AG10803 (cell line): Measurements from ENCODE around the gene ZFYVE16.
A peak's percentile ranks its signal among the peaks of the same experiment; 100 is the strongest.
"Not testable (repeated sequence)": the region's sequence is repeated elsewhere in the genome, so short reads cannot be mapped to it uniquely, and the experiment has no call there.

Experiments used
- DNase-seq: peaks from one replicate; pipeline ENCODE4 v3.0.0; 2010; ENCODE audit warnings: low read depth
- H3K4me3 ChIP-seq: 2 replicates; pipeline ENCODE4 v1.5.1; 2011; ENCODE audit warnings: mild to moderate bottlenecking, low read length, control low read depth
- TF ChIP-seq, protein P1 (sequence below): conservative IDR thresholded peaks from 2 replicates; pipeline ENCODE4 v1.5.1; 2011; ENCODE audit warnings: mild to moderate bottlenecking, low read length, control low read depth, inconsistent platforms

ZFYVE16 gene

DNA sequence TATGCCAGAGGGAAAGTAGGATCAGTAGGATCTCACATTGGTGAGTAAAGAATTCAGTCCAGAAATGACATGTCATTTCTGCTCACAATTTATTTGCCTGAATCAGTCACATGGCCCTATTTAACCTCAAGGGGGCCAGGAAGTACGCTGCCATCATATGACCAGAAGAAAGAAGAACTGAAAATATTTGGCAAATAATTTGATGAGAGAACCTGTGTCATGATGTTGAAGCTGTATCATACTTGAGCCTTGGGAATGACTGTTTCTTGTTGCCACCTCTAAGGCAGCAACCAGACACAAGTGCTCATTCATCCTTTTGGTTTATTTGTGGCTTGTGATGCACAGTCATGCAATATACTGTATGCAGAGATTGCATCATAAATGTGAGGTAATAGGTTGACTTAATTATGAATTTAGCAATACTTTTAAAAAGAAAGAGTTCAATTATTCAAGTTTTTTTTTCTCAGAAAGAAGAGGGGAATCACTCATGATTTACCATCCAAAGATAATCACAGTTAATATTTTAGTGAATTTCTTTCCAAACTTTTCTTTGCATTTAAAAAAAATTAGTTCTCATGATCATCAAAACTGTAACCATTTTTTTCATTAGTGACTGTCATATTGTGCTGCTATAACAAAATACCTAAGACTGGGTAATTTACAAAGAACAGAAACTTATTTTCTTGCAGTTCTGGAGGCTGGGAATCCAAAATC is 8.2 kb upstream of the ZFYVE16 start:
- DNase-seq, result peak; percentile 79
- H3K4me3 ChIP-seq, result no peak overlapping the region
- TF ChIP-seq, protein P1, sequence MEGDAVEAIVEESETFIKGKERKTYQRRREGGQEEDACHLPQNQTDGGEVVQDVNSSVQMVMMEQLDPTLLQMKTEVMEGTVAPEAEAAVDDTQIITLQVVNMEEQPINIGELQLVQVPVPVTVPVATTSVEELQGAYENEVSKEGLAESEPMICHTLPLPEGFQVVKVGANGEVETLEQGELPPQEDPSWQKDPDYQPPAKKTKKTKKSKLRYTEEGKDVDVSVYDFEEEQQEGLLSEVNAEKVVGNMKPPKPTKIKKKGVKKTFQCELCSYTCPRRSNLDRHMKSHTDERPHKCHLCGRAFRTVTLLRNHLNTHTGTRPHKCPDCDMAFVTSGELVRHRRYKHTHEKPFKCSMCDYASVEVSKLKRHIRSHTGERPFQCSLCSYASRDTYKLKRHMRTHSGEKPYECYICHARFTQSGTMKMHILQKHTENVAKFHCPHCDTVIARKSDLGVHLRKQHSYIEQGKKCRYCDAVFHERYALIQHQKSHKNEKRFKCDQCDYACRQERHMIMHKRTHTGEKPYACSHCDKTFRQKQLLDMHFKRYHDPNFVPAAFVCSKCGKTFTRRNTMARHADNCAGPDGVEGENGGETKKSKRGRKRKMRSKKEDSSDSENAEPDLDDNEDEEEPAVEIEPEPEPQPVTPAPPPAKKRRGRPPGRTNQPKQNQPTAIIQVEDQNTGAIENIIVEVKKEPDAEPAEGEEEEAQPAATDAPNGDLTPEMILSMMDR, result no peak

DNA sequence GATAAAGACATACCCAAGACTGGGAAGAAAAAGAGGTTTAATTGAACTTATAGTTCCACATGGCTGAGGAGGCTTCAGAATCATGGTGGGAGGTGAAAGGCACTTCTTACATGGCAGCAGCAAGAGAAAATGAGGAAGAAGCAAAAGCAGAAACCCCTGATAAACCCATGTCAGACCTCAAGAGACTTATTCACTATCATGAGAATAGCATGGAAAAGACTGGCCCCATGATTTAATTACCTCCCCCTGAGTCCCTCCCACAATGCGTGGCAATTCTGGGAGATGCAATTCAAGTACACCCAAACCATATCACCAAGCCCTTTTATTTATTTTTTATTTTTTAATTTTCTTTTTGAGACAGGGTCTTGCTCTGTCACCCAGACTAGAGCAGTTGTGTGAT is 7.5 kb upstream of the ZFYVE16 start:
- DNase-seq, H3K4me3 ChIP-seq: not testable (repeated sequence)

DNA sequence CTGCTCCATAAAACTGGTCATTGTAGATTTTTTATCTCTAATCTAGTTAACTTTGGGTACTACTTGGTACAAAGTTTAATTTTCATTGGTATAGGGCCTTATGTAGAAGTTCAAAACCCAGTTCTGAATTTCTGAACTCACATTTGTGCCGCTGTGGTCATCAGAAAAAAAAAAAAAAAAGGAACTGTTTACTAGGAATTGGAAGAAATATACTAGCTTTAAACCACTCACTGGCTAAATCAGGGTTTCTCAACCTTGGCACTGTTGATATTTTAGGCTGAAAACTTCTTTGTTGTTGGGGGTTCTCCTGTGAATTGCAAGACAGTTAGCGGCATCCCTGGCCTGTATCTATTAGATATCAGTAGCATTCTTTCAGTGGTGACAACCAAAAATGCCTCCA is 4.1 kb upstream of the ZFYVE16 start:
- TF ChIP-seq, protein P1, result no peak
- no peak overlapping the region for H3K4me3 ChIP-seq
- DNase-seq, result no peak

DNA sequence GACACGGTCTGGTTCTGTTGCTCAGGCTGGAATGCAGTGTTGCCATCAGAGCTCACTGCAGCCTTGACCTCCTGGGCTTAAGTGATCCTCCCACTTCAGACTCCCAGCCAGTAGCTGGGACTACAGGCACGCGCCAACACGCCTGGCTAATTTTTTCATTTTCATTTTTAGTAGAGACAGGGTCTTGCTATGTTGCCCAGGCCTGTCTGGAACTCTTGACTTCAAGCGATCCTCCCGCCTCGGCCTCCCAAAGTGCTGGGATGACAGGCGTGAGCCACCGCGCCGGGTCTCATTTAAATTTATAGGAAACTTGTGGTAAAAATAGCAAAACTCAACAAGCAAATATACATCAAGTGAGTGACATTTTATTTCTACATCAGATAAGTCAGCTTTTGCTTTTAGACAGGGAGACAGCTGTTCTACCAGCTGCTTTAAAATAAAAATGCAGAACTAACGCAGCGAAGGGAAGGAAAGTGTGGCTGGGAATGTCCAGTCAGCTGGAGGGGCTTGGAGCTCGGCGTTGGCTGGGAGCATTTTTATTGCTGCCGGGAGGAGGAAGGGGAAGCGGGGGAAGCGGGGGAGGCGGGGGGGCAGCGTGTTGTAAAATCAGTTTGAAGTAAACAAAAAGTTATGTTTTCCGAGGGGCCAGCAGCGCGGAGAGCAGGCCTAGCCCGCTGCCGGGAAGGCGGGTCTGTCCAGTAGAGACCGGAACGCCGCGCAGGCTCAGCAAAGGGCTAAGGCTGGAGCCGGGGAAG is 707 bp upstream of the ZFYVE16 start:
- peak; percentile 67 for DNase-seq
- H3K4me3 ChIP-seq, result peak overlapping the region; percentile 83
- TF ChIP-seq, protein P1, result no peak

DNA sequence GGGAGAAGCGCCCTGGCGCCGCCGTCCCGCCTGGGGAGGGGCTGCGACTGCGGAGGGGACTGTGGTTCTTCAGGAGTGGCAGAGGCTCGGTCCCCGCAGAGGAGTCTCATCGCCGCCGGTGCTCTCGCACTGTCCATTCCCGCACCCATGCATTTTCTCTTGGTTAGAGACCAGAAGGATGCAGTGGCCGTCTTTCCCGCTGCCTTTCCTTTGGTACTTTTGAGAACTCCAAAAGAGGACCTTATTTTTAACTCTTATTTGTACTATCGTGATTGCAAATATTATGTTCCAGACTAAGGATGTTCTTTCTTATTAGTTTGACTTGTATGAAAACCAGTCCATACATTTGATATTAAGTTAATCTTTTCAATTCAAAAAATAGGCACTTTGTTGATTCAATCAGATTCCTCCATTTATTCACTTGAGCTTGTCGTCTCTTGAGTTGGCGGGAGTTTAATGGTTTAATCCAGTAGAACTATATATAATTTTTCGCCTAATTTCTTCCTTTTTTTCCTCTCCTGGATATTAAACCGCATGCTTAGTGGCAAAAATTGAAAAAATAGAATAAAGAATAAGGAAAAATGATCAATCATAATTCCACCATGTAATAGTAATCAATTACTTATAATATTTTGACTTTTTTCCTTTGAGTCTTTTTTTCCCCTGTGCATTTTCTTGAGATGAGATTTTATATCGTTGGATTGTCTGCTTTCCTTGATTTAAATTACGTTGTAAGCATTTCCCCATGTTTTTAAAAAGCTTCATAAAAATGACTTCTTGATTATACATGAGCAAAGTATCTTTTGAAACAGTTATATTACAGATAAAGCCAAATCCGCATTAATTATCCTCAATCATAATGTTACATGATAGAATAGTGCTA is 861 bp downstream of the ZFYVE16 start:
- TF ChIP-seq, protein P1, result peak; percentile 42; the same call in 1 of the 2 replicates
- peak; percentile 41 for DNase-seq
- H3K4me3 ChIP-seq, result peak overlapping the region; percentile 83

DNA sequence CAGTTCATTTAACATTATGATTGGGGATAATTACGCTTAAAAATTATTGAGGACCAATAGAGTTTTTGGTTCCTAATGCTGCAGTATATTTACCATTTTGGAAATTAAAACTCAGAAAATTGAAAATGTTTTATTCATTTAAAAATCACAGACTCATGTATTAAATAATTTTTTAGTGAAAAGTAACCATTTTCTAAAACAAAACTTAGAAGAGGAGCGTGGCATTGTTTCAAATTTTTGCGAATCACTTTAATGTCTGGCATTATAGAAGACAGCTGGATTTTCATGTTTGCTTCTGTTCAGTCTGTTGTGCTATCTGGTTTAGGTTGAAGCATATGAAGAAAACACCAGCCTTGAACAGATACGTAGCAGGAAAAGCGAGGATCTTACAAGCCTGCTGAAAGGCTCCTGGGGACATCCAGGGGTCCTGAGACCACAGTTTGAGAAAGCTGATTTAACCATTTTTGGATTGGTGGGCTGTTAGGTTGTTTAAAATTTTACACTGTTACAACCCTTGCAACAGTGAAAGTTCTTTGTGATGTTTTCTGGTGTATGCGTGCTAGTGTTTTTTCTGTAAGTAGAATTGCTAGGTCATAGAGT is 1.6 kb downstream of the ZFYVE16 start:
- DNase-seq, result peak; percentile 5
- TF ChIP-seq, protein P1, result no peak
- peak overlapping the region; percentile 83 for H3K4me3 ChIP-seq
